GM08714 (cell line): ENCODE results near the gene DVL3.
"Not testable (repeated sequence)": the region's sequence is repeated elsewhere in the genome, so short reads cannot be mapped to it uniquely, and the experiment has no call there.

Experiments used
- H3K4me3 ChIP-seq: fragments of 200-500 bp; sonication (Bioruptor generic); 2 replicates; pipeline ENCODE4 v1.5.1; 2014; ENCODE audit warnings: mild to moderate bottlenecking, low read length, inconsistent platforms
- ZNF274 ChIP-seq: IDR thresholded peaks from 2 replicates; pipeline ENCODE4 v1.6.1; 2012; ENCODE audit warnings: mild to moderate bottlenecking, low read depth, low read length

DVL3 gene

DNA sequence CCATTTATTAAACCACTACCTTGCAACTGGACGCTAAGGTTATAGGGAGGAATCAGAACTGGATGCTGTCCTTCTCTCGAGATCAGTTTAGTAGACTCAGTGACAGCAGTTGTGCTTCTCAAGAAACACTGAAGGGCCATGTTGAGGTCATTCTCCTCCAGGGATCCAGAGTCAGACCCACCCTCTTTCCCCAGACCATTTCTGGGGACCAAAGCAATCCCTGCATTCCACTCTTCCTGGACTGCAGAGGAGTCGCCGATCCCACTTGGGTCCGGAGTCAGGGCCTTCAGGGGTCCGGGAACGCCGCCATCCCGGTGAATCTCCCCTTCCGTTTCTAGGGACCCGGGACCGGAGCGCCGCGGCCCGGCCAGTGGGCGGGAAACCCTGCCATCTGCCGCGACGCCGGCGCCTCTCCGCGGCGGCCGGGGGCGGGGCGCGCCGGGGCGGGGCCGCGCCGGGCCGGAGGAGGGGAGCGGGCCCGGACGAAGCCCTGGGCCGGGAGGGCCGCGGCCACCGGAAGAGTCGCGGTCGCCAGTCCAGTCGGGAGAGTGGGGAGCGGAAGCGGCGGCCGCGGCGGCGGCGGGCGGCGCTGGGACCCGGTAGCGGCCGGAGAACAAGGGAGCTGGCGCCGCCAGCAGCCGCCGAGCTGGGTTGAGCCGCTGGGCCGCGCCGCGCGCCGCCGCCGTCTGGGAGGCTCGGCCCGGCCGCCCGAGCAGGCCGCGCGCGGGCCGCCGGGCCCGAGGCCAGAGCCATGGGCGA is at the start of gene DVL3:
Gene DVL3 (plus strand): TSS at position 493 of the 759 bp plus-strand sequence. CDS start 259 bp downstream, at position 752.
- no peak for TF ChIP-seq ZNF274
- peak within 1 kb of the TSS; percentile 81 for H3K4me3 ChIP-seq

DNA sequence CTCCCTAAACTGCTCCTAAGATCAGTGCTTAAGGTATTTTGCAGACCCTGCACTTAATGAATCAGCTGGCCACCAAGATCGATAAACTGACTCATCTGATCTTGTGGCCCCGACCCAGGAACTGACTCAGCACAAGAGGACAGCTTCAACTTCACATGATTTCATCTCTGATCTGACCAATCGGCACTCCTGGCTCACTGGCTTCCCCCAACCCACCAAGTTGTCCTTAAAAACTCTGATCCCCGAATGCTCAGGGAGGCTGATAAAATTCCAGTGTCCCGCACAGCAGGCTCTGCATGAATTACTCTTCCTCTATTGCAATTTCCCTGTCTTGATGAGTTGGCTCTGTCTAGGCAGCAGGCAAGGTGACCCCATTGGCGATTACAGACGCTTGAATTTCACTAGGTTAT is 44.9 kb upstream of the DVL3 start:
- TF ChIP-seq ZNF274 = no peak
- H3K4me3 ChIP-seq = no peak overlapping the region

DNA sequence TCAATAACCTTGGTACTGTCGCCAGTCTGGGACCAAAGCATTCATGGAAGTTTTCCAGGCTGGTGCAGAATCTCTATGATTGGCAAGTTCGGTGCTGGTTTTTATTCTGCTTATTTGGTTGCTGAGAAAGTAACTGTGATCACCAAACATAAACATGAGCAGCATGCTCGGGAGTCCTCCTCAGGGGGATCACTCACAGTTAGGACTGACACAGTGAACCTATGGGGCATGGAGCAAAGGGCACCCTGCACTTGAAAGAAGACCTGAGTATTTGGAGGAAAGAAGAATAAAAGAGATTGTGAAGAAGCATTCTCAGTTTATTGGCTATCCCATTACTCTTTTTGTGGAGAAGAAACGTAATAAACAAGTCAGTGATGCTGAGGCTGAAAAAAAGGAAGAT is 39.2 kb upstream of the DVL3 start:
- TF ChIP-seq ZNF274 = no peak

DNA sequence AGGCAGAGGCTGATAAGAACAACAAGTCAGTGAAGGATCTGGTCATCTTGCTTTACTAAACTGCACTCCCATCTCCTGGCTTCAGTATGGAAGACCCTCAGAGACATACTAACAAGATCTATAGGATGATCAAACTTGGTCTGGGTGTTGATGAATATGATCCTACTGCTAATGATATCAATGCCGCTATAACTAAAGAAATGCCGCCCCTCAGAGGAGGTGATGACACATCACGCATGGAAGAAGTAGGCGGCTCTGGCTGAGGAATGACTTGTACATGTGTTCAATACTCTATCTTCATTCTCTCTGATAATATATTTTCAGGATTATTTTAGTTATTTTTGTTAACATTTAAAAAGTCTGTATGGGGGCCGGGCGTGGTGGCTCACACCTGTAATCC is 37.5 kb upstream of the DVL3 start:
- TF ChIP-seq ZNF274 = no peak
- no peak overlapping the region for H3K4me3 ChIP-seq

More for the DNA sequence above, 39.2 kb upstream of the DVL3 start:
- H3K4me3 ChIP-seq = no peak overlapping the region

DNA sequence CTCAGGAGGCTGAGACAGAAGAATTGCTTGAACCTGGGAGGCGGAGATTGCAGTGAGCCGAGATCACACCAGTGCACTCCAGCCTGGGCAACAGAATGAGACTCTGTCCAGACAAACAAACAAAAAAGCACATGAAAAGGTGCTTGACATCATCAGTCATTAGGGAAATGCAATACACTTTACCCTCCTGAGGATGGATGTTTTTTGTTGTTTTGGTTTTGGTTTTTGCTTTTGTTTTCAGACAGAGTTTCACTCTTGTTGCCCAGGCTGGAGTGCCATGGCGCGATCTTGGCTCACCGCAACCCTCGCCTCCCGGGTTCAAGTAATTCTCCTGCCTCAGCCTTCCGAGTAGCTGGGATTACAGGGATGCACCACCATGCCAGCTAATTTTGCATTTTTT is 34.1 kb upstream of the DVL3 start:
- H3K4me3 ChIP-seq = not testable (repeated sequence)

DNA sequence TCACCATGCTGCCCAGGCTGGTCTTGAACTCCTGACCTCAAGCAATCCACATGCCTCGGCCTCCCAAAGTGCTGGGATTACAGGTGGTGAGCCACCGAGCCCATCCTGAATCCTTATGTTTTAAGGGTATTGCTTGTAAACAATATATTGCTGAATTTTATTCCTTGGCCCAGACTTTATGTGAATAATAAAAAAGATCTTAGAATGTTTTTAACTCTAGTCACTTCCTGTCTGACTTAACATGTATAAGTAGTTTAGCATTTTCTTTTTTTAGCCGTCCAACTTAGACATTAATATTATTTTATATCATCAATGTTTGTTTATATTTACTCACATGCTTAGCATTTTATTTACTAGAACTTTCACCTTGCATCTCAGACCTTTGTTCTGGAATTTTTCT is 29.2 kb upstream of the DVL3 start:
- TF ChIP-seq ZNF274 = no peak

DNA sequence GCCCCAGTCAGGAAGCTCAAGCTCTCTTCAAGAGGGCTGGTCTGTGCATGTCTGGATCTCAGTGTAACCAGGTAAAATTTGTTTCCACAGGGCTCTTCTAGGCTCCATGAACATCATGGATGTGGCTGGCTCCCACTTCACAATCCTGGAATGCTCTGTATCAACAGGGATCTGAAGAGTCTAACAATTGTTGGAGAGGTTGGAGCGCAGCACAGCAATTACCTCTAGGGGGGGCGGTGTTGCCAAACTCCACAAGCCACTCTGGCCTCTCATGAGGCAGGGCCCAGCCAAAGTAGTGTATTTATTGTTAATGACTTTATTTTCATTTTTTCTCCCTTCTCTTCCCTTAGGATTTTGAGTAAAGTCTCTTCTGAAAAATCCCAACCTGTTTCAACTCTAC is 26.2 kb upstream of the DVL3 start:
- H3K4me3 ChIP-seq = no peak overlapping the region
- no peak for TF ChIP-seq ZNF274

More for the DNA sequence above, 29.2 kb upstream of the DVL3 start:
- no peak overlapping the region for H3K4me3 ChIP-seq

DNA sequence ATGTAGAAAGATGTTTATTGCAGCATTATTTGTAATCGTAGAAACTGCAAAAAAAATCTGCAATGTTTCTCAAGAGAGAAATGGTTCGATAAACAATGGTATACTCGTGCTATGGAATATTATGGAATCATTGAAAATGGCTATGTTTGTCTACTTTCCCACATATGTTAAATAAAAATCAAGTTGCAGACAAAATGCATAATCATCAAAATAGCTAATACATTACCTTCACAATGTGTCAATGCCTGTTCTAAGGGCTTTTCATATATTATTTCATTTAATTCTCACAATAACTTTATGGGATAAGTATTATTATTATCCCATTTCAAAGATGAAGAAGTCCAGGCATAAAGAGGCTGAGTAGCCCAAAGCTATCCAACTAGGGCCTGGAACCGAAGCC is 22.2 kb upstream of the DVL3 start:
- TF ChIP-seq ZNF274 = no peak
- H3K4me3 ChIP-seq = no peak overlapping the region

DNA sequence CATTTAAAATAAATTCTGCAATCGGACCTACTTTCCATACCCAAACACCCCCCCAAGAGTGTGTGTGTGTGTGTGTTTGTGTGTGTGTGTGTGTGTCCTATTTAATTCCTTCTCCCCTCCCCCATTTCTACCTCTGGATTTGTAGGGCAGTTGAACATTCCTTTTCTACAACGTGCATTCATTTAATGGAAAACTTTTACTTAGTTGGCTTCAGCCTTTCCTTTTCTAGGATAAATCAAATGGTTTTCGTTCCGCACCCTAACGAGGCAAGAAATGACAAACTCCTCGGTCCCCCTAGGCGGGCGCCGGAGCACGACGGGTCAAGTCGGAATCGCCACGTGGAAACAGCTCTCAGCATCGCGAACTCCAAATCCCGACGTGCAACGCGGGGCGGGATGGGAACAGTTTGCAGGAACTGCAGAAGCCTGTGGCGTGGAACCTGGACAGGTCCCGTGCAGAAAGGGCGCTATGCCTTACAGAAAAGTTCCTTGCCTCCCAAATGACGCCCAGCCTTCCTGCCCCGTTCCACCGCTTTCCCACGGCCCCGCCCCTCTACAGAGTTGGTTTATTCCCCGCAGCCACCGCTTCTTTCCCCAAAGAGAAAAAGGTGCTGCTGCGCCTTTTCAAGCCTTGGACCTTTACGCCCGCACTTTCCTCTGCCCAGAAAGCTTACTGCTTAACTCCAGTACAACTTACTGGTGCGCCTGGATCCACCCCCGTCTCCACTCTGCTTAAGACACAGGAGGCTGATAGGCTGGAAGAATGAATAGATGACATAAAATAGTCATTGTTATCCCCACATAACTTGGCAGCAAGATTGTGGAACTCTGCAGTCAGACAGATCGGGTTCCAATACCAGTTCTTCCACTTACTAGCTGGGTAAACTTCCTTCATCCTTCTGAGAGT is 21.1 kb upstream of the DVL3 start:
- no peak for TF ChIP-seq ZNF274
- peak overlapping the region; percentile 95 for H3K4me3 ChIP-seq

DNA sequence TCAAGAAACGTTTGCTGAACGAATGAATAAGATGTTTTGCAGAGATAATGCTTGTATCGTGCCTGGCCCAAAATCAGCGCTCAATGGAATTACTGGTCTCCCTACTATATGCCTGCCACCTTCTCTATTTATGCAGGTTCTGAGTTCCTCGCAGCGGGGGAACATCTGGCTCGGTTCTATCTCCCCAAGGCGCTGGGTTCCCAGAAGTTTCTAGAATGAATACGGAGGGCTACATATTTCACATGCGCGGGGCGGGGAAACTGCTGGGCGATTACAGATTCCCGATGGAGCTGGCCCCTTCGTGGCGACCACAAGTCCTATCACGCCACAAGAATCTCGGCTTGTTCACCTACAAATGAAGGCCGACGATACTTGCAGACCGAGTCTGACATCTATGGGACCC is 20.4 kb upstream of the DVL3 start:
- TF ChIP-seq ZNF274 = no peak
- H3K4me3 ChIP-seq = peak overlapping the region; percentile 95

DNA sequence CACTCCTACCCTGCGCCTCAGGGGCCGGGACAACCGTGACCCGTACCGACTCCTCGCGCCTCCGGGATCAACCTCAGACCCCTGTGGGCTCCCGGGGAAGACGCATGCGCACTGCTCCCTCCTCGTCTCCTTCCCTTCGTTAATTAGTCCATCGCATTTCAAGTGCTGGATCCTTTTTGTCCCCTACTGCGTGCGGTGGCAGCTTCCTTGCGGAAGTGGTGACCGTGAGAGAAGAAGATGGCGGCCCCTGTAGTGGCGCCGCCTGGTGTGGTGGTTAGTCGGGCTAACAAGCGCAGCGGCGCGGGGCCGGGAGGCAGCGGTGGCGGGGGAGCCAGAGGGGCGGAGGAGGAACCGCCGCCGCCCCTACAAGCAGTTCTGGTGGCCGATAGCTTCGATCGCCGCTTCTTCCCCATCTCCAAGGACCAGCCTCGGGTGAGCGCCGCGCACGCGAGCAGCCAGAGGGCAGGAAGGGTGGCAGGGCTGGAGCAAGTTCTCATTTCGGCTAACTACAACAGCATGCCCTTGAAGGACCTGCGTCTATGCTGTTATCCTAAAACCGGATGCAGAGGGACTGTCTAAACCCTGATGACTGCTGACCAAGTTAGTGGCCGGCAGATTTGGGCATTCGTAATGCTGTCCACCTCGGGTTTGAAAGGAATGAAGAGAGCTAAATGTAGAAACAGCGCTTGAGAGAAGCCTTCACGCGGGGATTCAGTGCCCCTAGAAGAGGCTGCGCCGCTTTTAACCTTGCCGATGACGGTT is 19.8 kb upstream of the DVL3 start, which contains the start of gene EIF2B5:
Gene EIF2B5 (plus strand): TSS at position 210 of the 762 bp plus-strand sequence. CDS start 28 bp downstream, at position 238.
- H3K4me3 ChIP-seq = peak within 1 kb of the TSS; percentile 95
- TF ChIP-seq ZNF274 = no peak

DNA sequence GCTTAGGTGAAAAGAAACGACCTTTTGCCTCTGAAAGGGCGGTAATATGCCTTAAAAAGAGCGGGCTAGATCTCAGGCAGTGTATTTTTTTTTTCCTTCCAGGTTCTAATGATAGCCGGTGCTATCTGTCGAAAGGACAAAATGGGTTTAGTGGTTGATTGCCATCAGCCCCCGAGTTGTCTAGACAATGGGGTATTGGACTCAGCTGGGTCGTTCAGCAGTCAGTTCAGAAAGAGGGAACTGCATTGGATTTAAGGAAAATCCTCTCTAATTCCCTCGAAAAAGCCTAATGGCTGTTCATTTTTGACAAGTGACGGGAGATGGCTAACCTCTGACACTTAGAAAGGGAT is 19.3 kb upstream of the DVL3 start:
- H3K4me3 ChIP-seq = peak overlapping the region; percentile 95
- TF ChIP-seq ZNF274 = no peak

DNA sequence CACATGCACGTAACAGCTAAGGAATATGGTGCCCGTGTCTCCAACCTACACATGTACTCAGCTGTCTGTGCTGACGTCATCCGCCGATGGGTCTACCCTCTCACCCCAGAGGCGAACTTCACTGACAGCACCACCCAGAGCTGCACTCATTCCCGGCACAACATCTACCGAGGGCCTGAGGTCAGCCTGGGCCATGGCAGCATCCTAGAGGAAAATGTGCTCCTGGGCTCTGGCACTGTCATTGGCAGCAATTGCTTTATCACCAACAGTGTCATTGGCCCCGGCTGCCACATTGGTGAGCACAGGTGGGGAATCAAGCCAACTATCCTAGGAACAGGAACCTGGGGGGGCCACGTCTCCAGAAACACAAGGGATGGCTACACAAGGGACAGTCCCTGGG is 14.7 kb upstream of the DVL3 start:
- H3K4me3 ChIP-seq = no peak overlapping the region
- no peak for TF ChIP-seq ZNF274

DNA sequence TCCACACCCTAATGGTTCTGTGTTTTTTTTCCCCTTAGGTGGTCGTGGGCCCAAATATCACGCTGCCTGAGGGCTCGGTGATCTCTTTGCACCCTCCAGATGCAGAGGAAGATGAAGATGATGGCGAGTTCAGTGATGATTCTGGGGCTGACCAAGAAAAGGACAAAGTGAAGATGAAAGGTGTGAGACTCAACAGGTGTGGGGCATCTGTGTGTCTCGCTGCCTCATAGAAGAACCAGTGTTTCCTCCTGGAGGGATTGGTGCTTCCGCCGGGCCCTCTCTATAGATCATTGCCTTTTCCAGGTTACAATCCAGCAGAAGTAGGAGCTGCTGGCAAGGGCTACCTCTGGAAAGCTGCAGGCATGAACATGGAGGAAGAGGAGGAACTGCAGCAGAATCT is 13.0 kb upstream of the DVL3 start:
- no peak overlapping the region for H3K4me3 ChIP-seq
- no peak for TF ChIP-seq ZNF274
